ENCODE measurements around the gene NRXN2. TPM values are rescaled to one million over a fixed set of nuclear protein-coding genes. Genes with fewer than 3 reads are reported as not detected.

The NRXN2 gene
- total RNA-seq, 1 donor from 2014 or later = 0.14 TPM

- H3K27me3 ChIP-seq (ENCODE audit: insufficient read depth, low read length) = peaks cover 46% of the 10 kb centered on the region
- no peak for DNase-seq (ENCODE audit: low read depth)
Measured at GRCh38 chr11:64717268-64717578, 5.8 kb downstream of the NRXN2 start.

GRCh38 chr11:64716473-64717267, 6.3 kb downstream of the NRXN2 start:
- H3K4me2 ChIP-seq (ENCODE audit: low read length) = no peak overlapping the region

More at GRCh38 chr11:64717268-64717578, 5.8 kb downstream of the NRXN2 start:
- H3K36me3 Mint-ChIP-seq (ENCODE audit: low read depth, unreplicated experiment) = no peaks in the 10 kb centered on the region
- H3K4me1 Mint-ChIP-seq (ENCODE audit: low read depth, unreplicated experiment) = no peaks in the 10 kb centered on the region
- H3K4me3 Mint-ChIP-seq (ENCODE audit: unreplicated experiment) = no peak overlapping the region
- peaks cover 84% of the 10 kb centered on the region for H3K27me3 Mint-ChIP-seq (ENCODE audit: low read depth, unreplicated experiment)
- no peak overlapping the region for H3K4me3 ChIP-seq (ENCODE audit: insufficient read depth, low read depth, low read length)
- no peaks in the 10 kb centered on the region for H3K9me3 Mint-ChIP-seq (ENCODE audit: unreplicated experiment)
- no peaks in the 10 kb centered on the region for H3K36me3 ChIP-seq (ENCODE audit: insufficient read depth, low read length)
- H2AFZ ChIP-seq (ENCODE audit: low read depth, low read length) = no peak overlapping the region
- TF ChIP-seq CTCF (IDR thresholded peaks at IDR 0.05; ENCODE audit: insufficient read depth, low read depth, low read length) = no peak
- TF ChIP-seq EZH2 (IDR thresholded peaks at IDR 0.05; ENCODE audit: insufficient read depth, low read length) = no peak
- H3K9me3 ChIP-seq (ENCODE audit: insufficient read depth, low read depth, low read length) = no peaks in the 10 kb centered on the region
- H3K79me2 ChIP-seq (ENCODE audit: insufficient read depth, low read length) = no peaks in the 10 kb centered on the region
- no peaks in the 10 kb centered on the region for H3K4me1 ChIP-seq (ENCODE audit: insufficient read depth, low read length)
- H4K20me1 ChIP-seq (ENCODE audit: insufficient read depth, low read length) = no peaks in the 10 kb centered on the region
- no peak overlapping the region for H3K4me2 ChIP-seq (ENCODE audit: low read length)
- FAIRE-seq = no peak
- H3K27ac Mint-ChIP-seq (ENCODE audit: unreplicated experiment) = no peak overlapping the region
- no peak overlapping the region for H3K9ac ChIP-seq (ENCODE audit: low read length)
- H3K27ac ChIP-seq (ENCODE audit: low read depth, low read length) = no peak overlapping the region

More at GRCh38 chr11:64716473-64717267, 6.3 kb downstream of the NRXN2 start:
- no peaks in the 10 kb centered on the region for H3K4me1 ChIP-seq (ENCODE audit: insufficient read depth, low read length)
- Mint-ChIP-seq H3K4me1 (ENCODE audit: low read depth, unreplicated experiment) (no peaks in the 10 kb centered on the region), H3K36me3 (ENCODE audit: low read depth, unreplicated experiment) (no peaks in the 10 kb centered on the region), H3K4me3 (ENCODE audit: unreplicated experiment) (no peak overlapping the region), H3K27ac (ENCODE audit: unreplicated experiment) (no peak overlapping the region), H3K9me3 (ENCODE audit: unreplicated experiment) (no peaks in the 10 kb centered on the region), H3K27me3 (ENCODE audit: low read depth, unreplicated experiment) (peaks cover 86% of the 10 kb centered on the region)
- no peaks in the 10 kb centered on the region for H3K9me3 ChIP-seq (ENCODE audit: insufficient read depth, low read depth, low read length)
- TF ChIP-seq EZH2 (IDR thresholded peaks at IDR 0.05; ENCODE audit: insufficient read depth, low read length) = no peak
- TF ChIP-seq CTCF (IDR thresholded peaks at IDR 0.05; ENCODE audit: insufficient read depth, low read depth, low read length) = no peak
- H4K20me1 ChIP-seq (ENCODE audit: insufficient read depth, low read length) = no peaks in the 10 kb centered on the region
- H3K27me3 ChIP-seq (ENCODE audit: insufficient read depth, low read length) = peaks cover 41% of the 10 kb centered on the region
- FAIRE-seq = no peak
- no peaks in the 10 kb centered on the region for H3K79me2 ChIP-seq (ENCODE audit: insufficient read depth, low read length)
- H3K9ac ChIP-seq (ENCODE audit: low read length) = no peak overlapping the region
- no peaks in the 10 kb centered on the region for H3K36me3 ChIP-seq (ENCODE audit: insufficient read depth, low read length)
- DNase-seq (ENCODE audit: low read depth) = no peak
- no peak overlapping the region for H3K27ac ChIP-seq (ENCODE audit: low read depth, low read length)
- no peak overlapping the region for H3K4me3 ChIP-seq (ENCODE audit: insufficient read depth, low read depth, low read length)
- H2AFZ ChIP-seq (ENCODE audit: low read depth, low read length) = no peak overlapping the region

Data from astrocyte (in vitro differentiated cells and primary cell).